Tibial nerve (tissue), 4 donors: Measurements from ENCODE around the gene CFAP46. TPM values are rescaled to one million over a fixed set of nuclear protein-coding genes. Genes with fewer than 3 reads are reported as not detected.

ENCODE experiments used
- DNase-seq, 2 donors: peaks; one replicate each; pipeline ENCODE4 v3.0.0-alpha.2; 2019; ENCODE audit warnings: low spot score in 2 of 2
- H3K27ac ChIP-seq, 4 donors: fragments of 200-600 bp; sonication (generic) in 3 of 4; one replicate each; pipeline ENCODE4 v1.5.1; 2017 to 2019; ENCODE audit warnings: mild to moderate bottlenecking in 1 of 4
- H3K27me3 ChIP-seq, 2 donors: fragments of 200-600 bp; sonication (generic) in 1 of 2; one replicate each; pipeline versions ENCODE4 v1.5.1 to v1.6.0; 2017 to 2019
- H3K36me3 ChIP-seq, 3 donors: fragments of 200-600 bp; sonication (generic); one replicate each; pipeline ENCODE4 v1.5.1; 2018 to 2019
- H3K4me1 ChIP-seq, 4 donors: fragments of 200-600 bp; sonication (generic) in 3 of 4; one replicate each; pipeline ENCODE4 v1.5.1; 2017 to 2019
- H3K4me3 ChIP-seq, 4 donors: fragments of 200-600 bp; sonication (generic) in 3 of 4; one replicate each; pipeline ENCODE4 v1.5.1; 2017 to 2019; ENCODE audit warnings: mild to moderate bottlenecking in 1 of 4, moderate library complexity in 1 of 4
- H3K9me3 ChIP-seq, 4 donors: fragments of 200-600 bp; sonication (generic) in 3 of 4; one replicate each; pipeline ENCODE4 v1.5.1; 2017 to 2019
- EP300 ChIP-seq, 2 donors: sonication (generic); formaldehyde crosslinking; IDR thresholded peaks; one replicate each; pipeline ENCODE4 v1.6.1; 2017; ENCODE audit warnings: antibody characterized with exemption in 2 of 2, mild to moderate bottlenecking in 1 of 2
- POLR2A ChIP-seq, 2 donors: fragments of 450-650 bp; IDR thresholded peaks; one replicate each; pipeline ENCODE4 v1.6.1; 2017; ENCODE audit warnings: antibody characterized with exemption in 2 of 2, mild to moderate bottlenecking in 2 of 2, moderate library complexity in 2 of 2
- WGBS, 2 donors: methylation state at CpG; one replicate each; pipeline ENCODE4 v1.1.5; 2018; 5-methylcytosine and 5-hydroxymethylcytosine counted together
- total RNA-seq, 4 donors: library from RNA; depleted of rRNA; stranded (reverse); fragments of >200 nt; gene quantifications; one replicate each; pipeline ENCODE4 v1.1.0, GENCODE V29; 2016
- TF ChIP-seq, protein P1 (sequence below), 5 experiments: fragments of 200-600 bp in 3 of 5; fragments of 450-650 bp in 2 of 5; sonication (generic) in 3 of 5; IDR thresholded peaks; one replicate each; pipeline ENCODE4 v1.5.1; 2016 to 2019; ENCODE audit warnings: antibody characterized with exemption in 5 of 5, mild to moderate bottlenecking in 3 of 5, moderate library complexity in 2 of 5

The CFAP46 gene
- 1 to 10 TPM in 1 of 4 donors, under 1 TPM in 1, not detected in 2; 0.90 to 1.4 TPM for total RNA-seq

DNA sequence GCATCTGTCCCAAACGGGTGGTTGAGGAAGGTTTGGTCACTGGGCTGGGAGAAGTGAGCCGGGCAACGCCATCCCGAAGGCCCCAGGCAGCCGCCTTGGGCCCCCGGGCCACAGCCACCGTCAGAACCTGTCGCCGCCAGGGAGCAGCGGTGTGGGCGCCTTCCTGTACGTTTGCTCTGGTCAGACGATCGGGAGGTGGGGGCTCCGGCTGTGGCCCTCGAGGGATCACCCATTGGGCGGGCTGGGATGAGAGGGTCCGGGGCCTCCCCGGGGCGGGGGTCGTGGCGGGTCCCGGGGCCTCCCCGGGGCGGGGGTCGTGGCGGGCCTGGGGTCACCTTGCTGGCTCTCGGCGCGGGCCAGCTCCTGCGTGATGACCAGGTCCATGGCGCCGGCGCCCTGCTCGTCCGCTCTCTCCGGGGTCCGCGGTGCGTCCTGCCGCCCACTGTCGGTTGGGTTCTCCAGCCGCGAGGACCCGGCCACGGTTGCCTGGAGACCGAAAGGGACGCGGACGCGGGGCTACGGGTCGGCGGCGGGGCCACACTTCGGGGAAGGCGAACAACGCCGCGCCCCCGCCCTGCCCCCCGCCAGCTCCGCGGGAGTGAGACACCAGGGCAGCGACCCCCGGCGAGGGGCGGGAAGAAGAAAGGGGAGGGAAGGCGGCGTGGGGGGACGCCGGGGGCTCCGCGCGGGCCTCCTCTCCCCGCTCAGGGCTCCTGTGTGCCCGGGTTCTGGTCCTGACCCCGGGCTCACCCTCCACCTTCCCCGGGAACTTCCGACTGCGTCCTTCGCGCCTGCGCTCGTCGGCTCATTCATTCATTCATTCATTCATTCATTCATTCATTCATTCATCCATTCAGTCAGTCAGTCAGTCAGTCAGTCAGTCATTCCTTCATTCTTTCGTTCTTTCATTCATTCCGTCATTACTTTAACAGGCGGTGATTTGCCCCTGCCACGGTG lies at the start of gene CFAP46:
Gene CFAP46, minus strand, starts transcription at position 470 of the 957 bp plus-strand sequence. Its CDS starts 86 bp downstream, at position 384.
- peaks cover 0 to 68% of the 10 kb centered on the region in 2 donors for H3K27me3 ChIP-seq
- no peaks in the 10 kb centered on the region for H3K9me3 ChIP-seq
- H3K4me1 ChIP-seq, result peaks cover 0 to 18% (median 5%) of the 10 kb centered on the region in 4 donors
- H3K4me3 ChIP-seq, result peak within 1 kb of the TSS; percentile 21 to 55 (median 32)
- no peak within 1 kb of the TSS for H3K27ac ChIP-seq
- DNase-seq, result peak in 1 of 2 donors; percentile 7
- WGBS, 2 donors, result 1 to 4% methylated on average over 28 to 58 of the region's 90 CpGs
- no peak for TF ChIP-seq POLR2A (IDR thresholded peaks at IDR 0.05)
- TF ChIP-seq, protein P1, sequence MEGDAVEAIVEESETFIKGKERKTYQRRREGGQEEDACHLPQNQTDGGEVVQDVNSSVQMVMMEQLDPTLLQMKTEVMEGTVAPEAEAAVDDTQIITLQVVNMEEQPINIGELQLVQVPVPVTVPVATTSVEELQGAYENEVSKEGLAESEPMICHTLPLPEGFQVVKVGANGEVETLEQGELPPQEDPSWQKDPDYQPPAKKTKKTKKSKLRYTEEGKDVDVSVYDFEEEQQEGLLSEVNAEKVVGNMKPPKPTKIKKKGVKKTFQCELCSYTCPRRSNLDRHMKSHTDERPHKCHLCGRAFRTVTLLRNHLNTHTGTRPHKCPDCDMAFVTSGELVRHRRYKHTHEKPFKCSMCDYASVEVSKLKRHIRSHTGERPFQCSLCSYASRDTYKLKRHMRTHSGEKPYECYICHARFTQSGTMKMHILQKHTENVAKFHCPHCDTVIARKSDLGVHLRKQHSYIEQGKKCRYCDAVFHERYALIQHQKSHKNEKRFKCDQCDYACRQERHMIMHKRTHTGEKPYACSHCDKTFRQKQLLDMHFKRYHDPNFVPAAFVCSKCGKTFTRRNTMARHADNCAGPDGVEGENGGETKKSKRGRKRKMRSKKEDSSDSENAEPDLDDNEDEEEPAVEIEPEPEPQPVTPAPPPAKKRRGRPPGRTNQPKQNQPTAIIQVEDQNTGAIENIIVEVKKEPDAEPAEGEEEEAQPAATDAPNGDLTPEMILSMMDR (IDR thresholded peaks at IDR 0.05), result no peak
- no peak for TF ChIP-seq EP300 (IDR thresholded peaks at IDR 0.05)
- H3K36me3 ChIP-seq, result no peaks in the 10 kb centered on the region

GRCh38 chr10:132991706-132992432 lies 49.5 kb upstream of the CFAP46 start:
- no peaks in the 10 kb centered on the region for H3K9me3 ChIP-seq
- 75 to 81% methylated on average over 11 to 19 of the region's 20 CpGs for WGBS, 2 donors
- no peaks in the 10 kb centered on the region for H3K36me3 ChIP-seq
- peaks cover 0 to 7% (median 0%) of the 10 kb centered on the region in 4 donors for H3K4me1 ChIP-seq
- peaks cover 0 to 8% of the 10 kb centered on the region in 2 donors for H3K27me3 ChIP-seq
- DNase-seq, result no peak
- no peak overlapping the region for H3K4me3 ChIP-seq
- no peak overlapping the region for H3K27ac ChIP-seq
- TF ChIP-seq POLR2A (IDR thresholded peaks at IDR 0.05) (no peak), EP300 (IDR thresholded peaks at IDR 0.05) (no peak)
- TF ChIP-seq, protein P1 (IDR thresholded peaks at IDR 0.05), result no peak

DNA sequence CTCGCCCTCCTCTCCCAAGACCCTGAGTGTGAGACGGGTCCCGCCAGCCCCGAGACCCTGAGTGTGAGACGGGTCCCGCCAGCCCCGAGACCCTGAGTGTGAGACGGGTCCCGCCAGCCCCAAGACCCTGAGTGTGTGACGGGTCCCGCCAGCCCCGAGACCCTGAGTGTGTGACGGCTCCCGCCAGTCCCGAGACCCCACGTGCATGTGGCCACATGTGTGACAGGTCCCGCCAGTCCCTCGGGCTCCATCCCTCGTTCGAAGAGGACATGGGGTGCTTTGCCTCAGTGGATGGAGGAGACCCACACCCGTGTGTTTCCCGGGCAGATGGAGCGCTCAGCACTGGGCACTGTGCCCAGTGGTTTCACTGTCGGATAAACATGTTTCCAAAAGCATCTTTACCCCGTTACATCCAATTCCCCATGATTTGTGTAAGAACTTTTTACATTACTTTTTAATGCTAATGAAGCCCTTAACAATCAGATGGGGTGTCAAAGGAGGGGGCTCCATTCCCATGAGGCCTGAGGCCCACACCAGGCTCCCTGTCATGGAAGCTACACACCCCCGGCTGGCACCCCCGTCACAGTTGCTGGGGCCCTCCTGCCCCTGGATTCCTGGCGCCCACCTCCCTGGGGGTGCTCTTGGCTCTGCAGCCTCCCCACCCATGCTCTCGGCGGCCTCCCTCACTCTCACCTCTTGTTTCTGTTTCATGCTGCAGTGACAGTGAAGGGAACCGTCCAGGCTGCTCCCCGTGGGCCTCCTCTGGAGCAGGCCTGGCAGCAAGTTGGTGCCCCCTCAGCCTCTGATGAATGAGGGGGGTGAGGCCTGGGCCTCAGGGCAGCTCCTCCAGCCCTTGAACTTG lies 48.5 kb upstream of the CFAP46 start:
- Histone ChIP-seq H3K4me3 (no peak overlapping the region), H3K4me1 (peaks cover 0 to 7% (median 0%) of the 10 kb centered on the region in 4 donors), H3K9me3 (no peaks in the 10 kb centered on the region), H3K27ac (no peak overlapping the region), H3K27me3 (peaks cover 0 to 8% of the 10 kb centered on the region in 2 donors), H3K36me3 (no peaks in the 10 kb centered on the region)
- WGBS, 2 donors, result 73 to 75% methylated on average over 32 of the region's 32 CpGs
- DNase-seq, result no peak
- TF ChIP-seq EP300 (IDR thresholded peaks at IDR 0.05) (no peak), POLR2A (IDR thresholded peaks at IDR 0.05) (no peak)
- TF ChIP-seq, protein P1 (IDR thresholded peaks at IDR 0.05), result no peak

DNA sequence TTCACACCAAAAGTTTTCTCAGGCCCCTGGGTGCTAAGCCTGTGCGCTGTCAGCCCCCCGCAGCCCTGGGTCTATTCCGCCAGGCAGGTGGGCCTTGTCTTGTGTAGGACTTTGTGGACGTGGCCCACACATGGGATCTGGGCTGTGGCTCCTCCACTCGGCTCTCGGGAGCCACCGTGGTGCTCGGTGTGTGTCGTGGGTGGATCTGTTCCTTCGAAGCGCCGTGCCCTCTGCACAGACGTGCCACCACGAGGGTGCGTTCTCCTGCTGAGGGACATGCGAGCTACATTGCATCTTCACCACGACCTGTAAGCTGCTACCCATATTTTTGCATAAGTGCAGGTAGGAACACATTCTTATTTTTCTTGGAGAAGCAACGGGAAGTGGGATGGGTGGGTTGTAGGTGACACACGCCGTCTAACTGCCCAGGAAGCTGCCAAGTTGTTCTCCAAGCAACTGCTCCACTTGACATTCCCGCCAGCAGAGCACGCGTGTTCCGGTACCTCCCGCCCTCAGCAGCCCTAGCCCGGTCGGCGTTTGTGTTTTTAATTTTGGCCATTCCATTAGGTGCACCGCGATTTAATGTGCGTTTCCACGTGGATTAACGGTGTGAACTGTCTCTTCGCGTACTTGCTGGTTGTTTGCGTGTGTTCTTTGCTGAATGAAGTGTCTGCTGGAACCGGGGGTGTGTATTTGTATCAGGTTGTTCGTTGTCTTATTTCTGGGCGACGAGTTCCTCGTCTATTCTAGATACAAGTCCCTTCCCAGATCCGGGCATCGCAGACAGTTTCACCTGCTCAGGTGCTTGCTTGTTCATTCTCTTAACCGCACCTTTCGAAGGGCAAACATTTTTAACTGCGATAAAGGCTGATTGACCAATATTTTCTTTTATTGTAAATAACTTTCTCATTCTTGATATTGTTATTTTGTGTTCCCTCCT lies 47.4 kb upstream of the CFAP46 start:
- Histone ChIP-seq H3K4me3 (no peak overlapping the region), H3K27ac (no peak overlapping the region), H3K36me3 (no peaks in the 10 kb centered on the region), H3K27me3 (peaks cover 0 to 16% of the 10 kb centered on the region in 2 donors), H3K9me3 (no peaks in the 10 kb centered on the region), H3K4me1 (peaks cover 0 to 4% (median 0%) of the 10 kb centered on the region in 4 donors)
- 90 to 91% methylated on average over 45 to 46 of the region's 46 CpGs for WGBS, 2 donors
- TF ChIP-seq POLR2A (IDR thresholded peaks at IDR 0.05) (no peak), EP300 (IDR thresholded peaks at IDR 0.05) (no peak)
- TF ChIP-seq, protein P1 (IDR thresholded peaks at IDR 0.05), result no peak
- DNase-seq, result no peak
